ENCODE results near the gene SEMA7A. TPM values are rescaled to one million over a fixed set of nuclear protein-coding genes. Genes with fewer than 3 reads are reported as not detected.

The SEMA7A gene
- total and polyA plus RNA-seq, 2 donors from 2014 or later: 2.8 to 3.6 TPM

DNA sequence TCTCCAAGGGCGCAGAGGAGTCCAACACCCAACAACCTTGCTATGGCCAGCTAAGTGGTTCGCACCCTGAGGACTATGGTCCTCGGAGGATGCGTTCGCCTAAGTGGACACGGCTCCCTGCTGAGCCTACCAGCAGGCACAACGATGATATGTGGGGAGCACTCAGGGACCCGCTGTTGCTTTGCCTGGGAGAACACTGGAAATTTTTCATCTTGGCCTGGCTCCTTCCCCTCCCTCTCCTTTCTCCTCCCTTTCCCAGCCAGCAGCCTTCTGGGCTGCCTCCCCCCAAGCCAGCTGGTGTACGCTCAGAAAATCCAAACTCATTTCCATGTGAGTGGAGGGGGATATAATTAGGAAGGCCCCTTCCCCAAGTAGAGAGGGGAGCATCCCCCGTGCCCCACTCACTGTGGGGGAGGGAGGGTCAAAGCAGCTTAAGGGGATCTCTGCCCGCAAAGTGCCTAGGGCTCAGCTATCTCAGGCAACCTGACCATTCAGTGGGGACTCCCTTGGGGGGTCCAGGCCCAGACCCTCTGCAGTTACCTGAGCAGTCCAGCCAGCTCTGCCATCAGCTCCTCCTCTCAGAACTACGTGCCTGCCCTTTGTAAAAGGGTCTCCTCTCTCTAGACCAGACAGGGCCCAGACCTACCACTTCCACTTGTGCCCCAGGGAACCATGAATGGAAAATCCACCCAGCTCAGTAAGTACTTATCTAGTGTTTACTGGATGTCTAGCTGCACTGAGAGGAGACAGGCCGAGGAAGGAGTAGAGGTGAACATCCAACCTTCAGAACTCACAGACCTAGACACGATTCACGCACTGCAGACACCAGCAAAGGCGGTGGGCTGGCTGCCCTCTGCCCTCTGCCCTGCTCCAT, 742 bp upstream of the SEMA7A start:
- intact Hi-C loops (cut with DNase I): loop anchor here (5.0 kb wide), 1 partner anchor 52 kb away; no protein-coding TSS in a partner anchor
- DNase-seq (peak in 4 of 5 donors; percentile 58 to 65 (median 62)), FAIRE-seq (no peak)
- Histone ChIP-seq H3K9me3 (ENCODE audit: control insufficient read depth in 2 of 3, insufficient read depth in 1 of 3, low read length in 3 of 3) (no peaks in the 10 kb centered on the region), H3K9ac (ENCODE audit: low read length in 3 of 3) (peak overlapping the region in 1 of 3 donors; percentile 37), H3K4me1 (ENCODE audit: control insufficient read depth in 2 of 3, insufficient read depth in 2 of 3, low read depth in 1 of 3, low read length in 3 of 3) (peaks cover 0 to 6% (median 0%) of the 10 kb centered on the region in 3 donors), H3K36me3 (ENCODE audit: control insufficient read depth in 2 of 3, insufficient read depth in 3 of 3, low read length in 3 of 3) (no peaks in the 10 kb centered on the region), H3K27me3 (ENCODE audit: control insufficient read depth, insufficient read depth, low read length) (no peaks in the 10 kb centered on the region), H3K4me3 (ENCODE audit: low read length in 3 of 3) (peak overlapping the region; percentile 30 to 41 (median 40)), H3K27ac (ENCODE audit: low read depth in 2 of 2, low read length in 2 of 2) (no peak overlapping the region)
- TF ChIP-seq, protein P1, sequence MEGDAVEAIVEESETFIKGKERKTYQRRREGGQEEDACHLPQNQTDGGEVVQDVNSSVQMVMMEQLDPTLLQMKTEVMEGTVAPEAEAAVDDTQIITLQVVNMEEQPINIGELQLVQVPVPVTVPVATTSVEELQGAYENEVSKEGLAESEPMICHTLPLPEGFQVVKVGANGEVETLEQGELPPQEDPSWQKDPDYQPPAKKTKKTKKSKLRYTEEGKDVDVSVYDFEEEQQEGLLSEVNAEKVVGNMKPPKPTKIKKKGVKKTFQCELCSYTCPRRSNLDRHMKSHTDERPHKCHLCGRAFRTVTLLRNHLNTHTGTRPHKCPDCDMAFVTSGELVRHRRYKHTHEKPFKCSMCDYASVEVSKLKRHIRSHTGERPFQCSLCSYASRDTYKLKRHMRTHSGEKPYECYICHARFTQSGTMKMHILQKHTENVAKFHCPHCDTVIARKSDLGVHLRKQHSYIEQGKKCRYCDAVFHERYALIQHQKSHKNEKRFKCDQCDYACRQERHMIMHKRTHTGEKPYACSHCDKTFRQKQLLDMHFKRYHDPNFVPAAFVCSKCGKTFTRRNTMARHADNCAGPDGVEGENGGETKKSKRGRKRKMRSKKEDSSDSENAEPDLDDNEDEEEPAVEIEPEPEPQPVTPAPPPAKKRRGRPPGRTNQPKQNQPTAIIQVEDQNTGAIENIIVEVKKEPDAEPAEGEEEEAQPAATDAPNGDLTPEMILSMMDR (IDR thresholded peaks at IDR 0.05; ENCODE audit: borderline replicate concordance, extremely low read depth, insufficient read depth): no peak

DNA sequence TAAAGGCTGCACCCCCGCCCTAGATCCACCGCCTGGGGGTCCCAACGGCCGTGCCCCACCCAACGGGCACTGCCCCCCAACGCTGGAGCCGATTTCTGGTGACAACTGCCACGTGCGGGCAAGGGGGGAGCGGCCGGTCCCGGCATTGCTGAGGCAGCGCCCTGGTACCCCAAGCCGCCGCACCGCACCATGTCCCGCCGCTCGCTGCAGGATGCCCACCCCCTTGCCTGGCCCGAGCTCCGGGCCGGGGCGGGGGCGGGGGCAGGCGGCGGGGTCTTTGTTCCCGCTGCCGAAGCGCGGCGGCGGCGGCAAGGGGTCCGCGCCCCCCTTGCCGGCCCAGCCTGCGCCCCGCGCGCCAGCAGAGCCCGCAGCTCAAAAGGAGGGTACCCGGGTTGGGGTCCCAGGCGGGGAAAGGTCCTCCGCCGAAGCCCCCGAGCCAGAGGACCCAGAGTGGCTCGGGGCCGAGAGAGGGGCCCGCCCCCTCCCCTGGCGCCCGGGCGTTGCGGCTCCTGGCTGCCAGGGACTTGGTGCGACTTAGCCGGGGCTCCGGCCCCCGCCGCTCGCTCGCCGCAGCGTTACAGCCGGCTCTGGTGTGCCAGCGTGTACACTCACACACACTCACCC, 678 bp downstream of the SEMA7A start:
- Histone ChIP-seq H3K9ac (ENCODE audit: low read length in 3 of 3) (no peak overlapping the region), H3K9me3 (ENCODE audit: control insufficient read depth in 2 of 3, insufficient read depth in 1 of 3, low read length in 3 of 3) (no peaks in the 10 kb centered on the region), H3K27me3 (ENCODE audit: control insufficient read depth, insufficient read depth, low read length) (no peaks in the 10 kb centered on the region), H3K4me1 (ENCODE audit: control insufficient read depth in 2 of 3, insufficient read depth in 2 of 3, low read depth in 1 of 3, low read length in 3 of 3) (peaks cover 0 to 6% (median 0%) of the 10 kb centered on the region in 3 donors), H3K36me3 (ENCODE audit: control insufficient read depth in 2 of 3, insufficient read depth in 3 of 3, low read length in 3 of 3) (no peaks in the 10 kb centered on the region), H3K4me3 (ENCODE audit: low read length in 3 of 3) (peak overlapping the region in 2 of 3 donors; percentile 26 to 64), H3K27ac (ENCODE audit: low read depth in 2 of 2, low read length in 2 of 2) (no peak overlapping the region)
- no peak for FAIRE-seq
- peak in 2 of 5 donors; percentile 66 to 83 for DNase-seq
- TF ChIP-seq, protein P1 (IDR thresholded peaks at IDR 0.05; ENCODE audit: borderline replicate concordance, extremely low read depth, insufficient read depth): no peak
- intact Hi-C loops (cut with DNase I): no loop called here

DNA sequence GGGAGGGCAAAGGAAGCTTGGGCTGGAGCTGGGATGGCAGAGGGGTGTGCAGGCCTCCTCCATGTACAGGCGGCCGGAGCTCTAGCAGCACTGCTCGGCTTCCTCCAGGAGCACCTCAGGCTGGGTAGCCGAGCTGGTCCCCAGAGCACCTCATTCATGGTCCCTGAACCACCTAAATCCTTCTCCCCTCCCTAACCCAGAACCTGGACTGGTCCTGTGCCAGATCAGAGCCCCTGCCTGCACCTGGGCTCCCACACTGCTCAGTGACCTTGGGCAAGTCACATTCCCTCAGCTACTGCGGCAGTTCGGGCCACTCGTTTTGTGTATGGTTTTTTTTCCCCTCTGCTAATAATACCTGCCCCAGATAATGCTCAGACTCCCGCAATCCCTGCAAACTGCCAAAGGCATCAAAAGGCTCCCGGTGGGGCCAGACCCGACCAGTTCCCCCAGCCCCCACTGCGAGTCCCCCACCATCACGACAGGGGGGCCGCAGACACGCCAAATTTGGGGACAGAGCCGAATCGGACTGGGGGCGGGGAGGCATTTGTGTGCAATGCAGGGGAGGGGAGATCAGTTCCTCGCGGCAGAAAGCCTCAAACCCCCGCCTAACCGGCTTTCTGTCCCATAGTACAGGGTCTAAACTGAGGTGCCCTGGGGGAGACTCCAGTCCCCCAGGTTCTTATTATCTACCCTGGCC, 1.3 kb downstream of the SEMA7A start:
- H3K27ac ChIP-seq (ENCODE audit: low read depth in 2 of 2, low read length in 2 of 2): no peak overlapping the region
- no peak for FAIRE-seq
- intact Hi-C loops (cut with DNase I): no loop called here
- H3K4me1 ChIP-seq (ENCODE audit: control insufficient read depth in 2 of 3, insufficient read depth in 2 of 3, low read depth in 1 of 3, low read length in 3 of 3): peaks cover 0 to 6% (median 0%) of the 10 kb centered on the region in 3 donors
- H3K9ac ChIP-seq (ENCODE audit: low read length in 3 of 3): no peak overlapping the region
- H3K27me3 ChIP-seq (ENCODE audit: control insufficient read depth, insufficient read depth, low read length): no peaks in the 10 kb centered on the region
- H3K9me3 ChIP-seq (ENCODE audit: control insufficient read depth in 2 of 3, insufficient read depth in 1 of 3, low read length in 3 of 3): no peaks in the 10 kb centered on the region
- TF ChIP-seq, protein P1 (IDR thresholded peaks at IDR 0.05; ENCODE audit: borderline replicate concordance, extremely low read depth, insufficient read depth): no peak
- no peak overlapping the region for H3K4me3 ChIP-seq (ENCODE audit: low read length in 3 of 3)
- DNase-seq: peak in 2 of 5 donors; percentile 49 to 54
- no peaks in the 10 kb centered on the region for H3K36me3 ChIP-seq (ENCODE audit: control insufficient read depth in 2 of 3, insufficient read depth in 3 of 3, low read length in 3 of 3)

Data from kidney (tissue), 14 donors.